ENCODE measurements around the gene UBFD1. TPM values are rescaled to one million over a fixed set of nuclear protein-coding genes. Genes with fewer than 3 reads are reported as not detected.
A peak's percentile ranks its signal among the peaks of the same experiment; 100 is the strongest.

The UBFD1 gene
- total and polyA plus RNA-seq, 2 of the 8 experiments (the other 6 are each of a cell fraction or from before 2014, with no cell fraction given) = 66.3 to 106 TPM

DNA sequence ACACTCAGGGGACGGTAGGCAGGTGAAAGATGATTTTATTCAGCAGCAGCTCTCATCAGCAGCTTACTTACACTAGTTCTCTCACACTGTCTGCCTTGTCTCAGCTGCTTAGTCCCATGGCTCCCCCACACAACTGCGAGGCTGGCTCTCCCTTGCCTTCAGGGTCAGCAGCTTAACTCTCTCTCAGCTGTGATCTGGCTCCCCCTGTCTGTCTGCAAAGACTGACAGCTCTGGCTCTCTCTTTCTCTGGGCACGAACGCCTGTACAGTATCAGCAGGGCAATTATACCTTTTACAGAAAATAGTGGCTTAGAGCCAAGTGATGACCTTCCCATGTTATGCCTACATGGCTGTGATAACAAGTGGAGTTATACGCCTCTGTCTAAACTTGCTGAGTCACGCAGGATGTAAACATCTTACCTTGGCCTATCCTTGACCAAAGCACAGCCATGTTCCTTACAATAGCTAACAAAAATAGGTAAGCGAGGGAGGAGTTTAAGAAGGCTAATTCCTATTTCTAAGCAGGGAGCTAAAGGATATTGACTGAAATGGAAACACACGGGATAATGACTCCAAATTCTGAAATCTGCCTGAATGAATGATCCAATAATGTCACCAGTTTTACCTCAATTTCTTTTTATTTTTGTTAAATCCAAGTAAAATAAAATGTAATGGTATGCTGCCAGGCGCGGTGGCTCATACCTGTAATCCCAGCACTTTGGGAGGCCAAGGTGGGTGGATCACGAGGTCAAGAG lies 39.7 kb downstream of the UBFD1 start (continued):
- TF ChIP-seq, protein P1, sequence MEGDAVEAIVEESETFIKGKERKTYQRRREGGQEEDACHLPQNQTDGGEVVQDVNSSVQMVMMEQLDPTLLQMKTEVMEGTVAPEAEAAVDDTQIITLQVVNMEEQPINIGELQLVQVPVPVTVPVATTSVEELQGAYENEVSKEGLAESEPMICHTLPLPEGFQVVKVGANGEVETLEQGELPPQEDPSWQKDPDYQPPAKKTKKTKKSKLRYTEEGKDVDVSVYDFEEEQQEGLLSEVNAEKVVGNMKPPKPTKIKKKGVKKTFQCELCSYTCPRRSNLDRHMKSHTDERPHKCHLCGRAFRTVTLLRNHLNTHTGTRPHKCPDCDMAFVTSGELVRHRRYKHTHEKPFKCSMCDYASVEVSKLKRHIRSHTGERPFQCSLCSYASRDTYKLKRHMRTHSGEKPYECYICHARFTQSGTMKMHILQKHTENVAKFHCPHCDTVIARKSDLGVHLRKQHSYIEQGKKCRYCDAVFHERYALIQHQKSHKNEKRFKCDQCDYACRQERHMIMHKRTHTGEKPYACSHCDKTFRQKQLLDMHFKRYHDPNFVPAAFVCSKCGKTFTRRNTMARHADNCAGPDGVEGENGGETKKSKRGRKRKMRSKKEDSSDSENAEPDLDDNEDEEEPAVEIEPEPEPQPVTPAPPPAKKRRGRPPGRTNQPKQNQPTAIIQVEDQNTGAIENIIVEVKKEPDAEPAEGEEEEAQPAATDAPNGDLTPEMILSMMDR (IDR thresholded peaks at IDR 0.05; ENCODE audit: control extremely low read depth in 1 of 3, insufficient read depth in 1 of 3, low read depth in 1 of 3, low read length in 3 of 3) = peak; percentile 29 to 65 (median 47); a peak in 3 of 4 replicates
- TF ChIP-seq JUN (IDR thresholded peaks at IDR 0.05; ENCODE audit: low read depth, low read length) (no peak), ATF3 (IDR thresholded peaks at IDR 0.05; ENCODE audit: insufficient read depth, low read depth, low read length) (no peak), SIN3A (conservative IDR thresholded peaks at IDR 0.05 in 1 of 2, IDR thresholded peaks at IDR 0.05 in 1 of 2; ENCODE audit: low read depth in 1 of 2, low read length in 2 of 2) (peak in 1 of 2 experiments; percentile 69; a peak in 1 of 4 replicates)

Data from H1 (cell line).